ENCODE results near the gene CCDC167.

Gene CCDC167

GRCh38 chr6:37544530-37544929 lies 44.8 kb upstream of the CCDC167 start:
- TF ChIP-seq, protein P1, sequence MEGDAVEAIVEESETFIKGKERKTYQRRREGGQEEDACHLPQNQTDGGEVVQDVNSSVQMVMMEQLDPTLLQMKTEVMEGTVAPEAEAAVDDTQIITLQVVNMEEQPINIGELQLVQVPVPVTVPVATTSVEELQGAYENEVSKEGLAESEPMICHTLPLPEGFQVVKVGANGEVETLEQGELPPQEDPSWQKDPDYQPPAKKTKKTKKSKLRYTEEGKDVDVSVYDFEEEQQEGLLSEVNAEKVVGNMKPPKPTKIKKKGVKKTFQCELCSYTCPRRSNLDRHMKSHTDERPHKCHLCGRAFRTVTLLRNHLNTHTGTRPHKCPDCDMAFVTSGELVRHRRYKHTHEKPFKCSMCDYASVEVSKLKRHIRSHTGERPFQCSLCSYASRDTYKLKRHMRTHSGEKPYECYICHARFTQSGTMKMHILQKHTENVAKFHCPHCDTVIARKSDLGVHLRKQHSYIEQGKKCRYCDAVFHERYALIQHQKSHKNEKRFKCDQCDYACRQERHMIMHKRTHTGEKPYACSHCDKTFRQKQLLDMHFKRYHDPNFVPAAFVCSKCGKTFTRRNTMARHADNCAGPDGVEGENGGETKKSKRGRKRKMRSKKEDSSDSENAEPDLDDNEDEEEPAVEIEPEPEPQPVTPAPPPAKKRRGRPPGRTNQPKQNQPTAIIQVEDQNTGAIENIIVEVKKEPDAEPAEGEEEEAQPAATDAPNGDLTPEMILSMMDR (IDR thresholded peaks at IDR 0.05; ENCODE audit: low read depth, low read length) = no peak
- no peak overlapping the region for H3K4me3 ChIP-seq (ENCODE audit: low read depth, low read length)
- H3K27ac ChIP-seq = no peak overlapping the region
- no peaks in the 10 kb centered on the region for H3K9me3 ChIP-seq (ENCODE audit: severe bottlenecking)
- DNase-seq = no peak
- H3K36me3 ChIP-seq = no peaks in the 10 kb centered on the region
- H3K27me3 ChIP-seq (ENCODE audit: insufficient read depth, low read depth, severe bottlenecking) = no peaks in the 10 kb centered on the region

DNA sequence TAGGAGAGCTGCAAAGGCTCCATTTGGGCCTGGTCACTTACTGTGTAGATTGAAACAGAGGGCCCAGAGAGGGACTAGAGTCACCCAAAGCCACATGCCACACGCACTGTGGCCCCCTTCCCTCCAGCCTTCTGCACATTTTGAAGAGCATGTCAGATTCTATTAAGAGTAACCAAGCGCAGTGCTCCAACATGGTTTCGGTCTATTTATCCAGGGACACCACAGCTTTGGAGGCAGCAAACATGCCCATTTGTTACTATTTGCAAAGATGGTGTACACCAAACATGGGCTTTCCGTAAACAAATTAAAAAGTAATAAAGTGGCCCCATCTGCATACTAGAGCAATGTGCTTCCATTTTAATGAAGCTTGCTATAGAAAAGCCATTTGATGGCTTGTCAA lies 43.7 kb upstream of the CCDC167 start:
- no peak overlapping the region for H3K27ac ChIP-seq
- no peak for DNase-seq
- H3K4me3 ChIP-seq (ENCODE audit: low read depth, low read length) = no peak overlapping the region
- H3K27me3 ChIP-seq (ENCODE audit: insufficient read depth, low read depth, severe bottlenecking) = no peaks in the 10 kb centered on the region
- TF ChIP-seq, protein P1 (IDR thresholded peaks at IDR 0.05; ENCODE audit: low read depth, low read length) = no peak
- H3K36me3 ChIP-seq = no peaks in the 10 kb centered on the region
- no peaks in the 10 kb centered on the region for H3K9me3 ChIP-seq (ENCODE audit: severe bottlenecking)

GRCh38 chr6:37541346-37541745 lies 41.7 kb upstream of the CCDC167 start:
- Histone ChIP-seq H3K27ac (no peak overlapping the region), H3K9me3 (ENCODE audit: severe bottlenecking) (no peaks in the 10 kb centered on the region), H3K4me3 (ENCODE audit: low read depth, low read length) (no peak overlapping the region), H3K27me3 (ENCODE audit: insufficient read depth, low read depth, severe bottlenecking) (no peaks in the 10 kb centered on the region), H3K36me3 (no peaks in the 10 kb centered on the region)
- no peak for DNase-seq
- TF ChIP-seq, protein P1 (IDR thresholded peaks at IDR 0.05; ENCODE audit: low read depth, low read length) = no peak

DNA sequence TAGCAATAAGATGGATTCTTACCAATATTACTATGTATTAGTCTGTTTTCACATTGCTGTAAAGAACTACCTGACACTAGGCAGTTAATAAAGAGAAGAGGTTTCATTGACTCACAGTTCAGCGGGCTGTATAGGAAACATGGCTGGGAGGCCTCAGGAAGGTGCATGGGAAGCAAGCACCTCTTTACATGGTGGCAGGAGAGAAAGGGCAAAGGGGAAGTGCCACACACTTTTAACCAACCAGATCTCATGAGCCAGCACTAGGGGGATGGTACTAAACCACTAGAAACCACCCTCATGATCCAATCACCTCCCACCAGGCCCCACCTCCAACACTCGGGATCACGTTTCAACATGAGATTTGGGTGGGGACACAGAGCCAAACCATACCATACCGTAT lies 40.7 kb upstream of the CCDC167 start:
- Histone ChIP-seq H3K9me3 (ENCODE audit: severe bottlenecking) (no peaks in the 10 kb centered on the region), H3K36me3 (no peaks in the 10 kb centered on the region), H3K27ac (no peak overlapping the region), H3K27me3 (ENCODE audit: insufficient read depth, low read depth, severe bottlenecking) (no peaks in the 10 kb centered on the region), H3K4me3 (ENCODE audit: low read depth, low read length) (no peak overlapping the region)
- TF ChIP-seq, protein P1 (IDR thresholded peaks at IDR 0.05; ENCODE audit: low read depth, low read length) = no peak
- no peak for DNase-seq

- DNase-seq = no peak
Observed at GRCh38 chr6:37540029-37540352, 40.3 kb upstream of the CCDC167 start.

More at GRCh38 chr6:37540029-37540352, 40.3 kb upstream of the CCDC167 start:
- Histone ChIP-seq H3K9me3 (ENCODE audit: severe bottlenecking) (no peaks in the 10 kb centered on the region), H3K36me3 (no peaks in the 10 kb centered on the region), H3K27me3 (ENCODE audit: insufficient read depth, low read depth, severe bottlenecking) (no peaks in the 10 kb centered on the region), H3K4me3 (ENCODE audit: low read depth, low read length) (no peak overlapping the region), H3K27ac (no peak overlapping the region)
- TF ChIP-seq, protein P1 (IDR thresholded peaks at IDR 0.05; ENCODE audit: low read depth, low read length) = no peak
